ENCODE results near the gene MYO5C. TPM values are rescaled to one million over a fixed set of nuclear protein-coding genes. Genes with fewer than 3 reads are reported as not detected.

MYO5C gene
- total RNA-seq, 2 experiments from 2014 or later = 1.6 to 1.9 TPM

- Mint-ChIP-seq H3K27me3 (no peaks in the 10 kb centered on the region), H3K36me3 (peaks cover 16% of the 10 kb centered on the region), H3K27ac (no peak overlapping the region), H3K4me1 (peaks cover 5% of the 10 kb centered on the region), H3K9me3 (no peaks in the 10 kb centered on the region), H3K4me3 (no peak overlapping the region)
- POLR2A ChIA-PET = interaction anchor here (1.0 kb wide), 1 partner anchor 13 kb away, joined by 9 read pairs; no protein-coding TSS in a partner anchor
- no peak for DNase-seq
- no peak for ATAC-seq (ENCODE audit: low read depth)
These were observed 151.7 kb downstream of the MYO5C start for GRCh38 chr15:52143873-52144272.

Small RNA genes within 50 kb of the gene (microRNA-seq; reads per million reads assigned to microRNA genes)
- not detected for gene MIR1266

Other genes with a start within 250 kb of the MYO5C start
- under 1 TPM; 0.28 to 0.37 TPM for gene BCL2L10, start 183.0 kb downstream of the MYO5C start, total RNA-seq
- 10 to 100 TPM; 36.1 to 40.5 TPM for gene GNB5, start 104.4 kb downstream of the MYO5C start, total RNA-seq
- 10 to 100 TPM; 28.5 to 36.3 TPM for gene MYO5A, start 233.1 kb upstream of the MYO5C start, total RNA-seq

Measured in activated naive CD8-positive, alpha-beta T cell treated with anti-CD3 and anti-CD28 coated beads, Interleukin-2, amount 10 ng/mL, durations not matched to agents 7 days and 5 days (primary cell).